ENCODE results near the gene TRMO.

DNA sequence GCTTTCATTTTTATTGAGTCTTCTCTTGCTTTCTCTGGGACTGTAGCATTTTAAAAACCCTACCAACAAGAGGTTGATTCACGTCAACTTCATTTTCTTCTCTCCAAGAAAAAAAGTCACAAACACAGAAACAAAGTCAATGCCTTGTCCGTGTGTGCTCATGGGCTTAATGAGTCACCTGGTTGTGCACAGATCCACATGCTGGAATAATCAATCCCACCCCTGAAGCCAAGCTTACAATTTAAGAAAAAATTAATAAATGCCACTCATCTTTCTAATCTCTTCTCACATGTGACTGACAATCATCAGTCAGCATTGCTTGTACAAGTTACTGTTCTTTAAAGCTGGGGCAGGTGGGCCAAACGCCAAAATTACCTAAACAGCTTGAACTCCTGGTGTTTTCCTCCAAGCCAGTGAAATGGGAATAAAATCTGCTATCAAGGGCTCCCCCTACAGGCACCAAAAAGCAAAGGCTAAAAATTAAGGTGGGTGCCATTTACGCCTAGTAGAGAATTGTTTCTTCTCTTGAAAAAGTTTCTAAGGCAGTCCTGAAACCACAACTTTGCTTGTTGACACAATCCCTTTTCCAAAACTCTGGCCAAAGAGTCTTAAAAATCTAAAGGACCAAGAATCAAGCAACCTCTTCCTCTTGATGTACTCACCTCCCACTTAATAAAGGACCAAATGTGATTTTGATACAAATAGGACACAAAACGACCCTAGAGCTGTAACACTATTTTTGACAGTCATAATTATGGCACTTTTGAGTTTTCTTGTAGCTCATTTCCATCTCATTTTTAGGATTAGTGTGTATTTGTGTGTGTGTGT lies 21.3 kb downstream of the TRMO start:
- TF ChIP-seq POLR2AphosphoS5 (IDR thresholded peaks at IDR 0.05; ENCODE audit: low read depth, low read length): no peak
- TF ChIP-seq POLR2A (IDR thresholded peaks at IDR 0.05; ENCODE audit: low read depth, low read length): no peak
- no peak for TF ChIP-seq TAF1 (IDR thresholded peaks at IDR 0.05; ENCODE audit: low read depth, low read length)
- no peak for TF ChIP-seq SPI1 (IDR thresholded peaks at IDR 0.05; ENCODE audit: low read depth, low read length)
- TF ChIP-seq PAX5 (IDR thresholded peaks at IDR 0.05; ENCODE audit: insufficient read depth, low read length, severe bottlenecking): no peak
